Retina (tissue), 1 donor: ENCODE results near the gene SLC16A11.
"Not testable (repeated sequence)": the region's sequence is repeated elsewhere in the genome, so short reads cannot be mapped to it uniquely, and the experiment has no call there.

Experiments
- DNase-seq: peaks from one replicate; pipeline ENCODE4 v3.0.0-alpha.2; 2016

Gene SLC16A11

GRCh38 chr17:7004398-7005253 lies 39.3 kb downstream of the SLC16A11 start:
- DNase-seq = peak; percentile 69

GRCh38 chr17:7003745-7004144 lies 40.1 kb downstream of the SLC16A11 start:
- no peak for DNase-seq

GRCh38 chr17:7002288-7003047 lies 41.4 kb downstream of the SLC16A11 start:
- DNase-seq = no peak

GRCh38 chr17:7001318-7001961 lies 42.5 kb downstream of the SLC16A11 start:
- DNase-seq = no peak

- no peak for DNase-seq
These were observed 44.9 kb downstream of the SLC16A11 start for GRCh38 chr17:6998855-6999508.

- no peak for DNase-seq
These were observed 46.7 kb downstream of the SLC16A11 start for GRCh38 chr17:6997171-6997570.

- peak; percentile 36 for DNase-seq
These were observed 47.5 kb downstream of the SLC16A11 start for GRCh38 chr17:6996256-6997011.

GRCh38 chr17:6995500-6996255 lies 48.2 kb downstream of the SLC16A11 start, which contains the start of gene ALOX12:
TSS of gene ALOX12 (plus strand) at chr17:6996049. CDS start at chr17:6996118, 69 bp downstream.
- peak; percentile 61 for DNase-seq

GRCh38 chr17:6994666-6995256 lies 49.1 kb downstream of the SLC16A11 start:
- no peak for DNase-seq

- no peak for DNase-seq
These were observed 49.7 kb downstream of the SLC16A11 start for GRCh38 chr17:6994118-6994598.

GRCh38 chr17:6993613-6994056 lies 50.3 kb downstream of the SLC16A11 start:
- not testable (repeated sequence) for DNase-seq
